WTC11 (cell line): ENCODE measurements around the gene LRRIQ1.

Experiments
- ATF1 ChIP-seq: sonication (generic); formaldehyde crosslinking; IDR thresholded peaks from 2 replicates; pipeline ENCODE4 v1.8.1; 2023; ENCODE audit warnings: mild to moderate bottlenecking, moderate library complexity, missing genetic modification reagents
- FOXP1 ChIP-seq: sonication (generic); formaldehyde crosslinking; IDR thresholded peaks from 2 replicates; pipeline ENCODE4 v1.8.0; 2022; ENCODE audit warnings: missing genetic modification reagents, mild to moderate bottlenecking, moderate library complexity, borderline replicate concordance
- IRF2 ChIP-seq: sonication (generic); formaldehyde crosslinking; IDR thresholded peaks from 2 replicates; pipeline ENCODE4 v1.8.0; 2022; ENCODE audit warnings: low read depth, missing genetic modification reagents, borderline replicate concordance
- NR1H2 ChIP-seq: sonication (generic); formaldehyde crosslinking; IDR thresholded peaks from 2 replicates; pipeline ENCODE4 v1.9.0; 2021; ENCODE audit warnings: mild to moderate bottlenecking, moderate library complexity, missing genetic modification reagents
- SOX15 ChIP-seq: fragments of 250-450 bp; sonication (Bioruptor Pico); IDR thresholded peaks from 2 replicates; pipeline ENCODE4 v1.9.0; 2021; ENCODE audit warnings: mild to moderate bottlenecking
- ZNF232 ChIP-seq: sonication (generic); formaldehyde crosslinking; IDR thresholded peaks from 2 replicates; pipeline ENCODE4 v1.8.0; 2022; ENCODE audit warnings: mild to moderate bottlenecking, missing genetic modification reagents
- ZNF416 ChIP-seq: fragments of 250-450 bp; sonication (Bioruptor Pico); IDR thresholded peaks from 2 replicates; pipeline ENCODE4 v1.9.0; 2021; ENCODE audit warnings: mild to moderate bottlenecking, inconsistent platforms
- TF ChIP-seq, protein P1 (sequence below): sonication (generic); formaldehyde crosslinking; conservative IDR thresholded peaks from 2 replicates; pipeline ENCODE4 v1.8.1; 2023; ENCODE audit warnings: mild to moderate bottlenecking, low read depth, missing genetic modification reagents, moderate library complexity
- TF ChIP-seq, protein P2 (sequence below): fragments of 200-600 bp; IDR thresholded peaks from 2 replicates; pipeline ENCODE4 v1.8.0; 2022; ENCODE audit warnings: antibody characterized with exemption
- TF ChIP-seq, protein P3 (sequence below): sonication (generic); formaldehyde crosslinking; IDR thresholded peaks from 2 replicates; pipeline ENCODE4 v1.8.0; 2022; ENCODE audit warnings: mild to moderate bottlenecking, missing genetic modification reagents
- TF ChIP-seq, protein P4 (sequence below): sonication (generic); formaldehyde crosslinking; IDR thresholded peaks from 2 replicates; pipeline ENCODE4 v1.8.1; 2023; ENCODE audit warnings: mild to moderate bottlenecking, moderate library complexity, missing genetic modification reagents
- TF ChIP-seq, protein P5 (sequence below): sonication (generic); formaldehyde crosslinking; IDR thresholded peaks from 2 replicates; pipeline ENCODE4 v1.8.0; 2022; ENCODE audit warnings: missing genetic modification reagents
- TF ChIP-seq, protein P6 (sequence below): sonication (generic); formaldehyde crosslinking; IDR thresholded peaks from 2 replicates; pipeline ENCODE4 v1.8.1; 2022; ENCODE audit warnings: missing genetic modification reagents, borderline replicate concordance
- TF ChIP-seq, protein P7 (sequence below): sonication (generic); formaldehyde crosslinking; IDR thresholded peaks from 2 replicates; pipeline ENCODE4 v1.8.1; 2023; ENCODE audit warnings: mild to moderate bottlenecking, missing genetic modification reagents, moderate library complexity

DNA sequence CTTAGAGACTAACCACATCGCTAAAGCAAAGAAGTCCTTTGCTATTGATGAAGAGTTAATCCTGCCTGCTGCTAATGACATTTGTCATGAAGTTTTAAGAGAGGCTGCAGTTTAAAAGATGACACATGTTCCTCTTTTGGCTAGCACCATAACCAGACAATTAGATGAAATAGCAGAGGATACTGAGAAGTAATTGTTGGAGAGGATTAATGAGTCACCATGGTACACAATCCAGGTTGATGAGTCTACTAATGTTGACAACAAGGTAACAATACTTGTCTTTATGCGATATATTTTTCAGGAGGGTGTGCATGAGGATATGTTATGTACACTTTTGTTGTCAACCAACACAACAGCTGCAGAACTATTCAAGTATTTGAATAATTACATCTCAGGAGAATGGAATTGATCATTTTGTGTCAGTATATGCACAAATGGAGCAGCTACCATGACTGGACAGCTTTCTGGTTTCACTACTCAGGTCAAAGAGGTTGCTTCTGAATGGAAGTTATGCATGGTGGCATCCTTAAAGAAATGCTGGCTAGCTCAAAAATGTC lies 56.7 kb downstream of the LRRIQ1 start:
- TF ChIP-seq, protein P1, sequence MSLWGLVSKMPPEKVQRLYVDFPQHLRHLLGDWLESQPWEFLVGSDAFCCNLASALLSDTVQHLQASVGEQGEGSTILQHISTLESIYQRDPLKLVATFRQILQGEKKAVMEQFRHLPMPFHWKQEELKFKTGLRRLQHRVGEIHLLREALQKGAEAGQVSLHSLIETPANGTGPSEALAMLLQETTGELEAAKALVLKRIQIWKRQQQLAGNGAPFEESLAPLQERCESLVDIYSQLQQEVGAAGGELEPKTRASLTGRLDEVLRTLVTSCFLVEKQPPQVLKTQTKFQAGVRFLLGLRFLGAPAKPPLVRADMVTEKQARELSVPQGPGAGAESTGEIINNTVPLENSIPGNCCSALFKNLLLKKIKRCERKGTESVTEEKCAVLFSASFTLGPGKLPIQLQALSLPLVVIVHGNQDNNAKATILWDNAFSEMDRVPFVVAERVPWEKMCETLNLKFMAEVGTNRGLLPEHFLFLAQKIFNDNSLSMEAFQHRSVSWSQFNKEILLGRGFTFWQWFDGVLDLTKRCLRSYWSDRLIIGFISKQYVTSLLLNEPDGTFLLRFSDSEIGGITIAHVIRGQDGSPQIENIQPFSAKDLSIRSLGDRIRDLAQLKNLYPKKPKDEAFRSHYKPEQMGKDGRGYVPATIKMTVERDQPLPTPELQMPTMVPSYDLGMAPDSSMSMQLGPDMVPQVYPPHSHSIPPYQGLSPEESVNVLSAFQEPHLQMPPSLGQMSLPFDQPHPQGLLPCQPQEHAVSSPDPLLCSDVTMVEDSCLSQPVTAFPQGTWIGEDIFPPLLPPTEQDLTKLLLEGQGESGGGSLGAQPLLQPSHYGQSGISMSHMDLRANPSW: no peak
- TF ChIP-seq, protein P2, sequence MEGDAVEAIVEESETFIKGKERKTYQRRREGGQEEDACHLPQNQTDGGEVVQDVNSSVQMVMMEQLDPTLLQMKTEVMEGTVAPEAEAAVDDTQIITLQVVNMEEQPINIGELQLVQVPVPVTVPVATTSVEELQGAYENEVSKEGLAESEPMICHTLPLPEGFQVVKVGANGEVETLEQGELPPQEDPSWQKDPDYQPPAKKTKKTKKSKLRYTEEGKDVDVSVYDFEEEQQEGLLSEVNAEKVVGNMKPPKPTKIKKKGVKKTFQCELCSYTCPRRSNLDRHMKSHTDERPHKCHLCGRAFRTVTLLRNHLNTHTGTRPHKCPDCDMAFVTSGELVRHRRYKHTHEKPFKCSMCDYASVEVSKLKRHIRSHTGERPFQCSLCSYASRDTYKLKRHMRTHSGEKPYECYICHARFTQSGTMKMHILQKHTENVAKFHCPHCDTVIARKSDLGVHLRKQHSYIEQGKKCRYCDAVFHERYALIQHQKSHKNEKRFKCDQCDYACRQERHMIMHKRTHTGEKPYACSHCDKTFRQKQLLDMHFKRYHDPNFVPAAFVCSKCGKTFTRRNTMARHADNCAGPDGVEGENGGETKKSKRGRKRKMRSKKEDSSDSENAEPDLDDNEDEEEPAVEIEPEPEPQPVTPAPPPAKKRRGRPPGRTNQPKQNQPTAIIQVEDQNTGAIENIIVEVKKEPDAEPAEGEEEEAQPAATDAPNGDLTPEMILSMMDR: no peak
- TF ChIP-seq, protein P3, sequence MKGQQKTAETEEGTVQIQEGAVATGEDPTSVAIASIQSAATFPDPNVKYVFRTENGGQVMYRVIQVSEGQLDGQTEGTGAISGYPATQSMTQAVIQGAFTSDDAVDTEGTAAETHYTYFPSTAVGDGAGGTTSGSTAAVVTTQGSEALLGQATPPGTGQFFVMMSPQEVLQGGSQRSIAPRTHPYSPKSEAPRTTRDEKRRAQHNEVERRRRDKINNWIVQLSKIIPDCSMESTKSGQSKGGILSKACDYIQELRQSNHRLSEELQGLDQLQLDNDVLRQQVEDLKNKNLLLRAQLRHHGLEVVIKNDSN (CRISPR knock-in tag): no peak
- TF ChIP-seq, protein P4, sequence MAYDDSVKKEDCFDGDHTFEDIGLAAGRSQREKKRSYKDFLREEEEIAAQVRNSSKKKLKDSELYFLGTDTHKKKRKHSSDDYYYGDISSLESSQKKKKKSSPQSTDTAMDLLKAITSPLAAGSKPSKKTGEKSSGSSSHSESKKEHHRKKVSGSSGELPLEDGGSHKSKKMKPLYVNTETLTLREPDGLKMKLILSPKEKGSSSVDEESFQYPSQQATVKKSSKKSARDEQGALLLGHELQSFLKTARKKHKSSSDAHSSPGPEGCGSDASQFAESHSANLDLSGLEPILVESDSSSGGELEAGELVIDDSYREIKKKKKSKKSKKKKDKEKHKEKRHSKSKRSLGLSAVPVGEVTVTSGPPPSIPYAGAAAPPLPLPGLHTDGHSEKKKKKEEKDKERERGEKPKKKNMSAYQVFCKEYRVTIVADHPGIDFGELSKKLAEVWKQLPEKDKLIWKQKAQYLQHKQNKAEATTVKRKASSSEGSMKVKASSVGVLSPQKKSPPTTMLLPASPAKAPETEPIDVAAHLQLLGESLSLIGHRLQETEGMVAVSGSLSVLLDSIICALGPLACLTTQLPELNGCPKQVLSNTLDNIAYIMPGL (CRISPR knock-in tag): no peak
- TF ChIP-seq ATF1 (CRISPR knock-in tag) (no peak), FOXP1 (CRISPR knock-in tag) (no peak), ZNF232 (CRISPR knock-in tag) (no peak), SOX15 (CRISPR knock-in tag) (no peak), NR1H2 (CRISPR knock-in tag) (no peak), IRF2 (CRISPR knock-in tag) (no peak), ZNF416 (CRISPR knock-in tag) (no peak)
- TF ChIP-seq, protein P5, sequence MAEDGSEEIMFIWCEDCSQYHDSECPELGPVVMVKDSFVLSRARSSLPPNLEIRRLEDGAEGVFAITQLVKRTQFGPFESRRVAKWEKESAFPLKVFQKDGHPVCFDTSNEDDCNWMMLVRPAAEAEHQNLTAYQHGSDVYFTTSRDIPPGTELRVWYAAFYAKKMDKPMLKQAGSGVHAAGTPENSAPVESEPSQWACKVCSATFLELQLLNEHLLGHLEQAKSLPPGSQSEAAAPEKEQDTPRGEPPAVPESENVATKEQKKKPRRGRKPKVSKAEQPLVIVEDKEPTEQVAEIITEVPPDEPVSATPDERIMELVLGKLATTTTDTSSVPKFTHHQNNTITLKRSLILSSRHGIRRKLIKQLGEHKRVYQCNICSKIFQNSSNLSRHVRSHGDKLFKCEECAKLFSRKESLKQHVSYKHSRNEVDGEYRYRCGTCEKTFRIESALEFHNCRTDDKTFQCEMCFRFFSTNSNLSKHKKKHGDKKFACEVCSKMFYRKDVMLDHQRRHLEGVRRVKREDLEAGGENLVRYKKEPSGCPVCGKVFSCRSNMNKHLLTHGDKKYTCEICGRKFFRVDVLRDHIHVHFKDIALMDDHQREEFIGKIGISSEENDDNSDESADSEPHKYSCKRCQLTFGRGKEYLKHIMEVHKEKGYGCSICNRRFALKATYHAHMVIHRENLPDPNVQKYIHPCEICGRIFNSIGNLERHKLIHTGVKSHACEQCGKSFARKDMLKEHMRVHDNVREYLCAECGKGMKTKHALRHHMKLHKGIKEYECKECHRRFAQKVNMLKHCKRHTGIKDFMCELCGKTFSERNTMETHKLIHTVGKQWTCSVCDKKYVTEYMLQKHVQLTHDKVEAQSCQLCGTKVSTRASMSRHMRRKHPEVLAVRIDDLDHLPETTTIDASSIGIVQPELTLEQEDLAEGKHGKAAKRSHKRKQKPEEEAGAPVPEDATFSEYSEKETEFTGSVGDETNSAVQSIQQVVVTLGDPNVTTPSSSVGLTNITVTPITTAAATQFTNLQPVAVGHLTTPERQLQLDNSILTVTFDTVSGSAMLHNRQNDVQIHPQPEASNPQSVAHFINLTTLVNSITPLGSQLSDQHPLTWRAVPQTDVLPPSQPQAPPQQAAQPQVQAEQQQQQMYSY (CRISPR knock-in tag): no peak
- TF ChIP-seq, protein P6, sequence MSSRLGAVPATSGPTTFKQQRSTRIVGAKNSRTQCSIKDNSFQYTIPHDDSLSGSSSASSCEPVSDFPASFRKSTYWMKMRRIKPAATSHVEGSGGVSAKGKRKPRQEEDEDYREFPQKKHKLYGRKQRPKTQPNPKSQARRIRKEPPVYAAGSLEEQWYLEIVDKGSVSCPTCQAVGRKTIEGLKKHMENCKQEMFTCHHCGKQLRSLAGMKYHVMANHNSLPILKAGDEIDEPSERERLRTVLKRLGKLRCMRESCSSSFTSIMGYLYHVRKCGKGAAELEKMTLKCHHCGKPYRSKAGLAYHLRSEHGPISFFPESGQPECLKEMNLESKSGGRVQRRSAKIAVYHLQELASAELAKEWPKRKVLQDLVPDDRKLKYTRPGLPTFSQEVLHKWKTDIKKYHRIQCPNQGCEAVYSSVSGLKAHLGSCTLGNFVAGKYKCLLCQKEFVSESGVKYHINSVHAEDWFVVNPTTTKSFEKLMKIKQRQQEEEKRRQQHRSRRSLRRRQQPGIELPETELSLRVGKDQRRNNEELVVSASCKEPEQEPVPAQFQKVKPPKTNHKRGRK: no peak
- TF ChIP-seq, protein P7, sequence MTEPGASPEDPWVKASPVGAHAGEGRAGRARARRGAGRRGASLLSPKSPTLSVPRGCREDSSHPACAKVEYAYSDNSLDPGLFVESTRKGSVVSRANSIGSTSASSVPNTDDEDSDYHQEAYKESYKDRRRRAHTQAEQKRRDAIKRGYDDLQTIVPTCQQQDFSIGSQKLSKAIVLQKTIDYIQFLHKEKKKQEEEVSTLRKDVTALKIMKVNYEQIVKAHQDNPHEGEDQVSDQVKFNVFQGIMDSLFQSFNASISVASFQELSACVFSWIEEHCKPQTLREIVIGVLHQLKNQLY (CRISPR knock-in tag): no peak
